ENCODE results near the gene NPY.

Gene NPY

DNA sequence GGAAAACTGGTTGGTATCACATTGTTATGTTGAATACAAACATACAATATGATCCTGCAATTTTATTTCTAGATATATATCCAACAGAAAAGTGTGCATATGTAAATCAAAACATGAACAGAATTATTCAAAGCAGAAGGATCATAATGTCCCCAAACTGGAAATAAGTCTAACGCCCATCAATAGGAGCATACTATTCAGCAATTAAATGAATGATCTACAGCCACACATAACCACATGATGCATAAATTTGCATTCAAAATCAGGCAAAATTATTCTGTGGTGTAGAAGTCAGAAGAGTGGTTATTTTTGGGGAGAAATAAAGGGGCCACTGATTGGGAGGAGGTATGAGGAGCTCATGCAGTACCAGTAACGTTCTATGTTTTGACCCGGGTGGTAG, 28.6 kb downstream of the NPY start:
- in situ Hi-C loops (cut with MboI; ENCODE audit: low sequenced_read_pairs): no loop called here

DNA sequence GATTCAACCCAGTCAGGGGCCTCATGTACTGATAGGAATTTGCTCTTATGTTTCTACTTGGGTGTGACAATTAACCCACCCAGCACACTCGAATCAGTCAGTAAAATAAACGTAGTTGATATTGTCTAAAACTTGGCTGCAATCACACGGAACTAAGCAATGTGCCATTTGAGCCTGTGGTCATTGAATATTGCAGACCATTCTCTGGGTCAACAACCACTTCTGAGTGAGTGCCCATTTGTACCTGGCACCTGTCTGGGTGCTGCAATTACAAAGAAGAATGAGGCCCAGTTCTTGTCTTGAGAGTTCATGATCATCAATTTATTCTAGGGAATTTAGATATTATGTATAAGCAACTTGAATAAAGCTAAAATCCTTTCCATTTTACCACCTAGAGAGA, 29.8 kb downstream of the NPY start:
- in situ Hi-C loops (cut with MboI; ENCODE audit: low sequenced_read_pairs): no loop called here

DNA sequence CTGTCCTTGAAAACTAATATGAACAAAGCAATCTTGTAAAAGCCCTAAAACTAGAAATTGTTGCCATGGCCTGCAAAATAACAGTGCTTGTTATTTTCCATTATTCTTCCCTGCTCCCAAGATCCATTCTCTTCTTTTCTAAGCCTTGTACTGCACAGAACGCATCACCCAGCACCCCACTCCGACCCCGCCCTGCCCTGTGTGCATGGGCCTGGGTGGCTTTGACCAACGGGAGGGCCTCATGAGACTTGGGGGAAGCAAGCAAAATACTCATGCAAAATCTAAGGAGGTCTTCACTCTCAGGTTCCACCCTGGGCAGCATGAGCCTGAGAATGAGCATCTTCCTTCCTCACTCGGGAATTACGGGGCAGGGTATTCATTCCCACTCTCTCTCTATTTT, 32.4 kb downstream of the NPY start:
- in situ Hi-C loops (cut with MboI; ENCODE audit: low sequenced_read_pairs): no loop called here

DNA sequence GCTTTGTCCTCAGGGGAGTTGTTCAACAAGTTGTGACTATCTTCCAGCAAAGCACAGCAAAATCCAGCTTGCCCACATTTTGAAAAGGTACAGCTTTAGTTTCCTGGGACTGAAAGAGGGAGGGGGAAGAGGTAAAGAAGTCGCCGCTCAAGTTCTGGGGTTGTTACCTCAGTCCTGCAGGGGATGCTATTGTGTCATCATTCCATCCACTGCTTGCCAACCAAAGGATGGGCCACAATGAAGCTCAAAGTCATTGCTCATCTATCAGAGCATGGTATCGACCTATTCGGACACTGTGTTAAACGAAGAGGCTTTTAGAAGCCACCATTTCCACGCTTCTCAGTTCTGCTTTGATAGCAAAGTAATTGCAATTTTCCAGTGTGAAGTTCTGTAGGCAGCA, 34.3 kb downstream of the NPY start:
- in situ Hi-C loops (cut with MboI; ENCODE audit: low sequenced_read_pairs): no loop called here

DNA sequence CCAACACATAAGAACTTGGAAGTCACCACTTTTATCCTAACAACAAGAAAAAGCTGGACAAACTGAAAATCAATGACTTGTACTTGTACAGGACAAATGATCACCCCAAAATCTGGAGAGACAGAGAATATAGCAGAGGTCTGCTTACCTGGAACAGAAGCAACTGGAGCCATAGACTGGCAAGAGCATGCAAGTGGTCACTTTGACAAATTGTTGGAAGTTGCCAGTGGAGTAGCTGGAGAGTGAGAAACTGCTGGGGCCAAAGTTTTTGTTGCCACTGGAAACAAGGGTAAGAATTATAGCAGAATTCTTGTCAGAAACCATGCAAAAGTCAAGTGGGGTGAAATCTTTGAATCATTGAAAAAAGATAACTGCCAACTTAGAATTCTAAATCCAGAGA, 35.2 kb downstream of the NPY start:
- in situ Hi-C loops (cut with MboI; ENCODE audit: low sequenced_read_pairs): no loop called here

DNA sequence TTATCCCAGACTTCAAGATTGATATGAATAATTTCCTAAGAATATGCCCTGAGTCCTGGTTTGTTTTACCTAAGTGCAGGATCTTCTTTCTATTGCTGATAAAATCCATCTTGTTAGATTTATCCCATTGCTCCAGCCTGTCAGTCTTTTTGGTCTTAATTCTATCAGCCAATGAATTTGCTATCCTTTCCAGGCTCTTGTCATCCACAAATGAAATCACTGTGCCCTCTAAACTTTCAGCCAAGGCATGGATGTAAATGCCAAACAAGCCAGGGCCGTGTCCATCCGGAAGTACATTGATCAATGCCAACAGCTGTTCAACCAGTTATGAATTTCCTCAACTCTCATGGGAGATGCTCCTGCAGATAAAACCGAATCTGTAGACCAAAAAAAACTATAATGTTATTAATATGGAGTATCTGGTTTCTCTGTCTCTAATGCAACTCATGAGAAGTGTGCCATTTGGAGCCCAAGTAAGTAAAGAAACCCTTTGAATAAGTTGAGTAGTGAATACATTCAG, 40.0 kb downstream of the NPY start:
- in situ Hi-C loops (cut with MboI; ENCODE audit: low sequenced_read_pairs): no loop called here

DNA sequence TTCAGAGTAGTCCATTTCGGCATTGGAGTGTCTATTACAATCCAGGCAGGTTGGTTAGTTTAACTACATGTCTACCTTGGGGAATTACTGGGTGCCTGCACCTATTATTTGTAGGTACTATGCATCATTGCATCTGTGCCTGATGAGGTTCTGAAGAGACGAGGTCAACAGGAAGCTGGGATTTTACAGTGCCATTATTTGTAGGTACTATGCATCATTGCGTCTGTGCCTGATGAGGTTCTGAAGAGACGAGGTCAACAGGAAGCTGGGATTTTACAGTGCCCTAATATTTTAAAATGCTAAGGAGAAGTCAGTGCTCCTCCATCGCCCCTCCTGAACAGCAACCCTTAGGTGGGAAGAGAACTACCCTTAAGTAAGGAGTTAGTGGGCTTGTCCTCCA, 41.7 kb downstream of the NPY start:
- in situ Hi-C loops (cut with MboI; ENCODE audit: low sequenced_read_pairs): no loop called here

DNA sequence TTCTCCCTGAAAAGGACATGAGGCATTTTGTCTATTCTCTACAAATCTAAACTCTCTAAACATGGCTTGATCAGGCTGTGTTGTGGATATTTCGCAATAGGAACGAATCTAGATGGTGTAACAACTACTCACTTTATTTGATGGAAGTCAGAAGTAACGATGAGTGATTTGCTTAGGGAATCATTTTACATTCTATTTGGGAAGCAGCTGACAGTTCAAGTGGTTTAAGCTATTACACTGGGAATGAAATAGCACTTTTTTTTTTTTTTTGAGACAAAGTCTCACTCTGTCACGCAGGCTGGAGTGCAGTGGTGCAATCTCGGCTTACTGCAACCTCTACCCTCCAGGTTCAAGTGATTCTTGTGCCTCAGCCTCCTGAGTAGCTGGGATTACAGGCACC, 44.1 kb downstream of the NPY start:
- in situ Hi-C loops (cut with MboI; ENCODE audit: low sequenced_read_pairs): no loop called here

DNA sequence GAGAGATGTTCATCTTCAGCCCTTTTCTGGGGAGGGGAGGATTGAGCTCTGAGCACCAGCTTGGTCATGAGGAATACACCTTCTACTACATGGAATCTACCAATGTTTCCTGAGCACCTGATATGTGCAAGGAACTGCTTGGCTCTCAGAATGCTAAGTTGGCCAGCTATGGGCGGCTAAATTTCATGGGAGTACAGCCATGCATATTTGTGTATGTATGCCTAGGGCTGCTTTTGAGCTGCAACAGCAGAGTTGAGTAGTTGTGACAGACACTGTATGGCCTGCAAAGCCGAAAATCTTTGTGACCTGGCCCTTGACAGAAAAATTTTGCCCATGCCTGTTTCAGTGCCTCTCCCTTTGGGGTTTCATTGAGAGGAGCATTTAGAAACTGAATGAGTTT, 44.9 kb downstream of the NPY start:
- in situ Hi-C loops (cut with MboI; ENCODE audit: low sequenced_read_pairs): no loop called here

DNA sequence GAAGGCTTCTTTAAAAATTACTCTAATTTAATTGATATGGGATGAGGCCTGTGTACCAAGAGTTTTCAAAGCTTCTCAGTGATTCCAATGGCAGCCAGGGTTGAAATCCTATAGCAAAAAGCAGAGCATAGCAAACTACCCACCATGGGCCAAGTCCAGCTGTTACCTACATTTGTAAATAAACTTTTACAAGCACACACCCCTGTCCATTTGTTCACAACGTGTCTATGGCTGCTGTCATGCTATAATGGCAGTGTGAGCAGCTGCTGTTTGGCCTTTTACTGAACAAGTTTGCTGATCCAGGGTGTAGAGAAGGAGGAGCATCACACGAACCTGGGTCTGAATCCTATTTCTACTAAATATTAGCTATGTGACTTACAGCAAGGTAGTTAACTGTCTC, 50.0 kb downstream of the NPY start:
- in situ Hi-C loops (cut with MboI; ENCODE audit: low sequenced_read_pairs): no loop called here

DNA sequence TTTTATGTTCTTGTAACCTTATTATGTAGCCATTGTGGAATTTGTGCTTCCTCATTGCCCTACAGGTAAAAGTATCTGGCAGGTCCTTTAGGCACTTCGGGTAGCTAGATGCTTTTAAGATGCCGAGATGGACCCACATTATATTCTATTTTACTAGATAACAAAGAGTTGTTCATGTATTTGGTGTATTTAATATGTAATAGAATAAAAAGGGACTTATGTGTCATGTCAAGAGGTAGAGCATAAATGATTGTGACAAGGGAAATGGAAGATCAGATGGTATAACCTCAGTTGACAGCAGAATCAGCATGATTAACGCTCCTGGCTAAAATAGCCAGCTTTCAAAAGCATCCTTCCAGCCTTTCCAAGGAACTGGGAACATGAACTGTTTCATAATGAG, 50.6 kb downstream of the NPY start:
- in situ Hi-C loops (cut with MboI; ENCODE audit: low sequenced_read_pairs): no loop called here

DNA sequence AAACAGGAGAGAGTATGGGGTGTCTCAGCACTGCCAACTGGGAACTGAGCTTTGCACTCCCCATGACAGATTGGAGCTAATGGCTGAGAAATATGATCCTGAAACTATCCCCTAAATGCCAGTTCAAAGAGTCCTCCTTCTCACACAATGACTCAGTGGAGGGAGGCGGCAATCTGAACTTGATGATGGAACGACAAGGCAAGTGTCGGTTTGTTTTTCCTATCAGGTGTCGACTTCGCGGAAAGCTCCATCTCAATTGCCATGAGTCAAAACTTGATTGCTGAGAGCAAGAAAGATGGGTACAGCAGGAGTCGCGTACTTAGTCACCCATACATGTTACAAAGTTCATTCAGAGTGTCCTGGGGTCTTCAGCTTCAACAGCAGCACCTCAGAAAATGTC, 52.5 kb downstream of the NPY start:
- in situ Hi-C loops (cut with MboI; ENCODE audit: low sequenced_read_pairs): no loop called here

DNA sequence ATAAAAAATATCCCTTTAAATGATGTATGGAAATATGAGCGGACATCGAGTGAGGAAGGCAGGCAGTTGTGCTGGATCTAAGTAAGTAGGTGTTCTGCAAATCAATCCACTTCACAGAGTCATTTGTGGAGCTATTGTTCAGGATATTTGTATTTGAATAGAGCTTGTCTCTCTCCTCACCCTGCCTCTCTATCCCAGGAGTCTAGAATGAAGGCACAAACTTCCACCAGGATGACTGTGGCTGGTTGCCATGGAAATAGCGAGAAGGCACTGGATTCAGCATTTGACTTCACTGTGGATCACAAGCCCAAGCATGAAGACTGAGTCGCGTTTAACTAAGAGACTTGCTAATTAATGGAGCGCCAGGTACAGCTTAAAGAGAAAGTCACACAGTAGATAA, 53.2 kb downstream of the NPY start:
- in situ Hi-C loops (cut with MboI; ENCODE audit: low sequenced_read_pairs): no loop called here

DNA sequence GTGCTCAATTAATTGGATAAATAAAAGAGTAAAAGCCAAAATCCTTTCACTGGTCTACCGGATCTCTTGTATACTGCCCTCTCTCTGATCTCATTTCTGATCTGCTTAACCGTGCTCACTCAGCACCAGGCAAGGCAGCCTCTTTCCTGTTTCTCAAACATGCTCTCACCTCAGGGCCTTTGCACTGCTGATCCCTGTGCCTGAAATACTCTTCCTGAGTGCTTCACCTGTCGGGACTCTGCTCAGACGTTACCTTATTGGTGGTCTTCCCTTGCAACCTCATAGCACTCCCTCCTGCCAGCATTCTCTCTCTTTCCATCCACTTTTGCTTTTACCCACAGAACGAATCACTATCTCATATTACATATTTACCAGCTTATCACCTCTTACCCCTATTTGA, 55.6 kb downstream of the NPY start:
- in situ Hi-C loops (cut with MboI; ENCODE audit: low sequenced_read_pairs): no loop called here

DNA sequence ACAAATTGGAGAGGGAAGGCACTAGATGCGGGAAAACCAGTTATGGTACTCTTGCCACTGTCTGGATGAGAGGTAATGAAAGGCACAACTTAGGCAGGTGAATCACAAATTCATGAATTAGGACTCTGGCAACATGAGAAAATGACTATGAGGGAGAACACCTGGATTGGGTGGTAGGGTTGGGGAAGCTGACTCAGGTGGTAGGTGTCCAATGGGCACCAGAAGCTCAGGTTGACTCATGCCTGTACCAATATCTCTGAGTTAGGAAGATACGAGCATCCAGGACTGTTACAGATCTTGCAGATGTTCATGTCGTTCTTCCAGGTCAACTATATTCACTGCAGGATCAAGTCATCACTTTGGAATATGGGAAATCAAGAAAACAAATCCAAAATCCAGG, 56.7 kb downstream of the NPY start:
- in situ Hi-C loops (cut with MboI; ENCODE audit: low sequenced_read_pairs): no loop called here
